Fibroblast of lung (primary cell): Measurements from ENCODE around the gene MAP7. TPM values are rescaled to one million over a fixed set of nuclear protein-coding genes. Genes with fewer than 3 reads are reported as not detected.

Experiments used
- DNase-seq, 2 donors: peaks; one replicate each; pipeline versions ENCODE4 v3.0.0 to v3.0.0-alpha.2; 2010; ENCODE audit warnings: low read depth in 2 of 2
- H2AFZ ChIP-seq: 2 replicates; pipeline ENCODE4 v1.5.1; 2012; ENCODE audit warnings: low read length, control low read depth, inconsistent platforms
- H3K27ac ChIP-seq: 2 replicates; pipeline ENCODE4 v1.5.1; 2011; ENCODE audit warnings: low read length, control low read depth; ENCODE audit not compliant: insufficient read depth
- H3K27me3 ChIP-seq: 2 replicates; pipeline ENCODE4 v1.5.1; 2011; ENCODE audit warnings: mild to moderate bottlenecking, low read length; ENCODE audit not compliant: control insufficient read depth, insufficient read depth
- H3K36me3 ChIP-seq: 2 replicates; pipeline ENCODE4 v1.5.1; 2011; ENCODE audit warnings: low read length; ENCODE audit not compliant: control insufficient read depth, insufficient read depth
- H3K4me1 ChIP-seq: 2 replicates; pipeline ENCODE4 v1.5.1; 2011; ENCODE audit warnings: low read length; ENCODE audit not compliant: control insufficient read depth, insufficient read depth; ENCODE audit errors: extremely low read depth
- H3K4me2 ChIP-seq: 2 replicates; pipeline ENCODE4 v1.5.1; 2011; ENCODE audit warnings: low read length, control low read depth; ENCODE audit not compliant: insufficient read depth; ENCODE audit errors: extremely low read depth
- H3K4me3 ChIP-seq, 4 experiments: fragments of 200-600 bp in 1 of 4; sonication (generic) in 1 of 4; replicated peaks in 1 of 4; 2 replicates each; pipeline ENCODE4 v1.5.1; 2011 to 2016; ENCODE audit warnings: low read length in 4 of 4, low read depth in 3 of 4, mild to moderate bottlenecking in 3 of 4, control low read depth in 2 of 4, inconsistent platforms in 1 of 4, mixed read lengths in 1 of 4; ENCODE audit not compliant: insufficient read depth in 1 of 4; ENCODE audit errors: control extremely low read depth in 1 of 4
- H3K79me2 ChIP-seq: 2 replicates; pipeline ENCODE4 v1.5.1; 2012; ENCODE audit warnings: mild to moderate bottlenecking, low read length, inconsistent platforms; ENCODE audit not compliant: control insufficient read depth, insufficient read depth
- H3K9ac ChIP-seq: 2 replicates; pipeline ENCODE4 v1.5.1; 2011; ENCODE audit warnings: mild to moderate bottlenecking, low read length, control low read depth; ENCODE audit not compliant: insufficient read depth
- H3K9me3 ChIP-seq: 2 replicates; pipeline ENCODE4 v1.5.1; 2012; ENCODE audit warnings: low read depth, low read length; ENCODE audit not compliant: control insufficient read depth, insufficient read depth
- H4K20me1 ChIP-seq: 2 replicates; pipeline ENCODE4 v1.5.1; 2011; ENCODE audit warnings: low read length; ENCODE audit not compliant: control insufficient read depth, insufficient read depth; ENCODE audit errors: extremely low read depth
- EZH2 ChIP-seq: IDR thresholded peaks from 2 replicates; pipeline ENCODE4 v1.5.1; 2012; ENCODE audit warnings: low read length, control low read depth, mild to moderate bottlenecking; ENCODE audit errors: missing control alignments
- polyA plus RNA-seq, 2 donors: library from polyadenylated mRNA; depleted of rRNA in 1 of 2; stranded (reverse) in 1 of 2; unstranded in 1 of 2; fragments of >200 nt; gene quantifications; 2 replicates each; pipeline ENCODE4 v1.2.1, GENCODE V29; 2011 to 2012; ENCODE audit warnings: missing spikeins in 1 of 2
- total RNA-seq: library from RNA; depleted of rRNA; stranded (reverse); fragments of >200 nt; gene quantifications from 2 replicates; pipeline ENCODE4 v1.2.1, GENCODE V29; 2014
- TF ChIP-seq, protein P1 (sequence below), 2 donors: IDR thresholded peaks in 1 of 2; conservative IDR thresholded peaks in 1 of 2; 1 replicate in 1 of 2; 2 replicates in 1 of 2; pipeline ENCODE4 v1.5.1; 2011 to 2012; ENCODE audit warnings: low read length in 2 of 2, control low read depth in 1 of 2, inconsistent platforms in 1 of 2, low read depth in 1 of 2, mild to moderate bottlenecking in 1 of 2

MAP7 gene
- total and polyA plus RNA-seq, 2 donors (not counting 1 experiment from before 2014, with no cell fraction given) = 0.40 to 1.5 TPM

DNA sequence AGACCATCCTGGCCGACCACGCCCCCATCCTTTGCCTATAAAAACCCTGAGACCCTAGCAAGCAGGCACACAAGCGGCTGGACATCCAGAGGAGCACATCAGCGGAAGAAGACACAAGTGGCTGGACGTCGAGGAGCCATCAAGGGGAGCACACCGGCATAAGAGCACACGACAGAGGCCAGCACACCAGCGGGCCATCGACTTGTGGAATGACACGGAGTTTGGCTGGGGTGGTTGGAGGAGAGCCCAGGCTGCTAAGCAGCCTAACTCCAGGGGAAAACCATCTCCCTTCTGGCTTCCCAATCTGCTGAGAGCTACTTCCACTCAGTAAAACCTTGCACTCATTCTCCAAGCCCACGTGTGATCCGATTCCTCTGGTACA is 215.8 kb downstream of the MAP7 start:
- H3K9ac ChIP-seq = no peak overlapping the region
- H3K79me2 ChIP-seq = no peaks in the 10 kb centered on the region
- H3K4me3 ChIP-seq = no peak overlapping the region
- H3K27me3 ChIP-seq = no peaks in the 10 kb centered on the region
- no peaks in the 10 kb centered on the region for H3K9me3 ChIP-seq
- no peak overlapping the region for H3K27ac ChIP-seq
- TF ChIP-seq EZH2 = no peak
- TF ChIP-seq, protein P1, sequence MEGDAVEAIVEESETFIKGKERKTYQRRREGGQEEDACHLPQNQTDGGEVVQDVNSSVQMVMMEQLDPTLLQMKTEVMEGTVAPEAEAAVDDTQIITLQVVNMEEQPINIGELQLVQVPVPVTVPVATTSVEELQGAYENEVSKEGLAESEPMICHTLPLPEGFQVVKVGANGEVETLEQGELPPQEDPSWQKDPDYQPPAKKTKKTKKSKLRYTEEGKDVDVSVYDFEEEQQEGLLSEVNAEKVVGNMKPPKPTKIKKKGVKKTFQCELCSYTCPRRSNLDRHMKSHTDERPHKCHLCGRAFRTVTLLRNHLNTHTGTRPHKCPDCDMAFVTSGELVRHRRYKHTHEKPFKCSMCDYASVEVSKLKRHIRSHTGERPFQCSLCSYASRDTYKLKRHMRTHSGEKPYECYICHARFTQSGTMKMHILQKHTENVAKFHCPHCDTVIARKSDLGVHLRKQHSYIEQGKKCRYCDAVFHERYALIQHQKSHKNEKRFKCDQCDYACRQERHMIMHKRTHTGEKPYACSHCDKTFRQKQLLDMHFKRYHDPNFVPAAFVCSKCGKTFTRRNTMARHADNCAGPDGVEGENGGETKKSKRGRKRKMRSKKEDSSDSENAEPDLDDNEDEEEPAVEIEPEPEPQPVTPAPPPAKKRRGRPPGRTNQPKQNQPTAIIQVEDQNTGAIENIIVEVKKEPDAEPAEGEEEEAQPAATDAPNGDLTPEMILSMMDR (conservative IDR thresholded peaks at IDR 0.05 in 1 of 2, IDR thresholded peaks at IDR 0.05 in 1 of 2; ENCODE audit: low read depth in 1 of 2, low read length in 2 of 2) = no peak
- no peaks in the 10 kb centered on the region for H3K4me1 ChIP-seq
- no peak overlapping the region for H2AFZ ChIP-seq
- H4K20me1 ChIP-seq = no peaks in the 10 kb centered on the region
- no peak overlapping the region for H3K4me2 ChIP-seq
- no peaks in the 10 kb centered on the region for H3K36me3 ChIP-seq
- DNase-seq = no peak

DNA sequence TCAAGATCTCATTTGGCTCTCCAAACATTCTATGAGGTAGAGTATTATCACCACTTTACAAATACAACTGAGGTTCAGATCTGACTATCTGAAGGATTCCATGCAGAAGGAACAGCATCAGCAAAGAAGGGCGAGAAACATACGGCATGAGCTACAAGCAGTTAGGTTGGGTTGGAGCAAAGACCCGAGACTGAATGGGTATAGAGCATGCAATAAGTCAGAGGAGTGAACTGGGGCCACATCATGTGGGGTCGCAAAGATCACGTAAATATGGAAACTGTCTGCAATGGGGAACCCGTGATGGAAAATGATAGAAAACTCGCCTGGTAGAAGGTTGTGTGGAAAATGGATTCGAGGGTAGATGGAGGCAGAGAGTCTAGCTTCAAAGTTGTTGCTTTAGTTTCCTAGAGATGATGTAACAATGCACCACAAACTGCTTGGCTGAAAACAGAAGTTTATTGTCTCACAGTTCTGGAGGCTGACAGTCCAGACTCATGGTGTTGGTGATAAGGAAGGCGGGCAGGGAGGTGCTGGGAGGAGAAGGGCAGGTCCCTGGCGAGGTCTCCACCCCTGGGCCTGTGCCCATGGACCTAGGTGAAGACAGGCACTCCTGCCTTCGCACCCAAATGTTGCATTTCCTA is 216.3 kb downstream of the MAP7 start:
- no peaks in the 10 kb centered on the region for H3K27me3 ChIP-seq
- H3K4me1 ChIP-seq = no peaks in the 10 kb centered on the region
- no peaks in the 10 kb centered on the region for H3K9me3 ChIP-seq
- H2AFZ ChIP-seq = no peak overlapping the region
- TF ChIP-seq, protein P1 (conservative IDR thresholded peaks at IDR 0.05 in 1 of 2, IDR thresholded peaks at IDR 0.05 in 1 of 2; ENCODE audit: low read depth in 1 of 2, low read length in 2 of 2) = no peak
- TF ChIP-seq EZH2 = no peak
- H3K27ac ChIP-seq = no peak overlapping the region
- no peaks in the 10 kb centered on the region for H3K36me3 ChIP-seq
- no peak overlapping the region for H3K4me2 ChIP-seq
- no peak overlapping the region for H3K4me3 ChIP-seq
- H3K9ac ChIP-seq = no peak overlapping the region
- no peaks in the 10 kb centered on the region for H3K79me2 ChIP-seq
- no peaks in the 10 kb centered on the region for H4K20me1 ChIP-seq
- DNase-seq = no peak

DNA sequence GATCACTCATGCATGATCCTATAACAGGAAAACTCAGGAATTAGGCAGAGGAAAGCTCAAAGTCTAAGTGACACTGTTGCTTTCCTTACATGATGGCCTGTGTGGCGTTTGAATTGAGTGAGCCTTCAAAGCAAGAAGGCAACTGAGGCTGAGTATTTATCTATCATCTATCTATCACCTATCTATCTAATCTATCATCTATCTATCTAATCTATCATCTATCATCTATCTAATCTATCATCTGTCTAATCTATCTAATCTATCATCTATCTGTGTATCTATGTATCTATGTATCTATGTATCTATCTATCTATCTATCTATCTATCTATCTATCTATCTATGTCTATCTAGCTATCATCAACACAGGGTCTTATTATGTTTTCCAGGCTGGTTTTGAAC is 218.8 kb downstream of the MAP7 start:
- no peaks in the 10 kb centered on the region for H3K4me1 ChIP-seq
- DNase-seq = no peak

More for the DNA sequence above, 218.8 kb downstream of the MAP7 start:
- Histone ChIP-seq H3K9ac (no peak overlapping the region), H4K20me1 (no peaks in the 10 kb centered on the region), H3K36me3 (no peaks in the 10 kb centered on the region), H2AFZ (no peak overlapping the region), H3K4me3 (no peak overlapping the region), H3K79me2 (no peaks in the 10 kb centered on the region), H3K27ac (no peak overlapping the region), H3K27me3 (no peaks in the 10 kb centered on the region), H3K9me3 (no peaks in the 10 kb centered on the region), H3K4me2 (no peak overlapping the region)
- no peak for TF ChIP-seq EZH2
- TF ChIP-seq, protein P1 (conservative IDR thresholded peaks at IDR 0.05 in 1 of 2, IDR thresholded peaks at IDR 0.05 in 1 of 2; ENCODE audit: low read depth in 1 of 2, low read length in 2 of 2) = no peak
